Ovary (tissue), 9 donors: ENCODE data around the gene CLCN1. TPM values are rescaled to one million over a fixed set of nuclear protein-coding genes. Genes with fewer than 3 reads are reported as not detected.

Experiments used
- DNase-seq, 5 donors: peaks; one replicate each; pipeline ENCODE4 v3.0.0-alpha.2; 2019 to 2020
- H3K27ac ChIP-seq, 2 donors: fragments of 200-600 bp; one replicate each; pipeline versions ENCODE4 v1.5.1 to v1.8.0; 2019 to 2022
- H3K27me3 ChIP-seq: fragments of 200-600 bp; one replicate; pipeline ENCODE4 v1.8.0; 2022
- H3K36me3 ChIP-seq: fragments of 200-600 bp; sonication (generic); one replicate; pipeline ENCODE4 v1.5.1; 2019
- H3K4me1 ChIP-seq: one replicate; pipeline ENCODE4 v1.8.1; 2013; ENCODE audit warnings: mild to moderate bottlenecking, moderate library complexity; ENCODE audit not compliant: insufficient read depth
- H3K4me3 ChIP-seq: fragments of 200-600 bp; sonication (generic); one replicate; pipeline ENCODE4 v1.5.1; 2017
- H3K9me3 ChIP-seq, 2 donors: fragments of 200-600 bp in 1 of 2; sonication (generic) in 1 of 2; one replicate each; pipeline versions ENCODE4 v1.5.1 to v1.8.1; 2013 to 2019; ENCODE audit warnings: mild to moderate bottlenecking in 1 of 2, moderate library complexity in 1 of 2
- CTCF ChIP-seq, 3 donors: fragments of 450-650 bp in 2 of 3; fragments of 200-600 bp in 1 of 3; IDR thresholded peaks; one replicate each; pipeline versions ENCODE4 v1.5.1 to v1.8.0; 2016 to 2022; ENCODE audit warnings: antibody characterized with exemption in 3 of 3, mild to moderate bottlenecking in 1 of 3
- EP300 ChIP-seq: sonication (generic); formaldehyde crosslinking; IDR thresholded peaks from one replicate; pipeline ENCODE4 v1.6.1; 2017; ENCODE audit warnings: antibody characterized with exemption
- POLR2A ChIP-seq: fragments of 450-650 bp; IDR thresholded peaks from one replicate; pipeline ENCODE4 v1.6.1; 2017; ENCODE audit warnings: antibody characterized with exemption, mild to moderate bottlenecking, moderate library complexity
- WGBS, 3 donors: extraction: QIAGEN DNeasy Blood & Tissue Kit in 1 of 3; methylation state at CpG; one replicate each; pipeline versions ENCODE4 v1.1.5 to v1.1.7; 2013 to 2017; 5-methylcytosine and 5-hydroxymethylcytosine counted together
- intact Hi-C, 4 donors: fragments of 100-400 bp; cut with DNase I; formaldehyde crosslinking; loops; one replicate each; pipeline versions ENCODE4 v1.11.0 to v1.15.1; 2022 to 2023
- polyA plus RNA-seq, 2 donors: library from polyadenylated mRNA; stranded (reverse); fragments of 200-250 nt in 1 of 2; fragments of 350-450 nt in 1 of 2; fragmentation: Illumina TruSeq in 1 of 2; extraction: RNeasy Lipid Tissue Mini Kit (QIAGEN cat#74804) in 1 of 2; gene quantifications; one replicate each; pipeline ENCODE4 v1.2.3, GENCODE V29; 2013 to 2014
- total RNA-seq, 7 donors: library from RNA; depleted of rRNA in 2 of 7; stranded (reverse); fragments of >200 nt in 2 of 7; fragmentation: NEBNext Ultra II Directional in 3 of 7; extraction: Animal tissue kit (Norgen Biotek cat#: 25700) in 3 of 7; gene quantifications; one replicate each; pipeline versions ENCODE4 v1.1.0 to v1.2.4, GENCODE V29; 2016 to 2023
- donor health status: DM: no; HTN: no; CAD: no; lungs with moderate emphysema.
- donor health status: DM: no; HTN: no; CAD: no.
- donor health status: Bipolar disorder and iron deficiency.
- donor health status: DM: yes; HTN: yes; CAD: no.
- donor health status: DM: no; HTN: no; CAD: no.
- donor health status: DM: yes; HTN: yes; CAD: no.

Gene CLCN1
- total and polyA plus RNA-seq, 9 donors: 0.10 TPM; not detected in 8

GRCh38 chr7:143380260-143380645 lies 64.3 kb downstream of the CLCN1 start:
- peaks cover 17% of the 10 kb centered on the region for H3K4me1 ChIP-seq

GRCh38 chr7:143380646-143381426 lies 64.9 kb downstream of the CLCN1 start, which contains the start of gene ZYX:
Gene ZYX, plus strand, starts transcription at chr7:143381345. Its CDS starts 227 bp downstream, at chr7:143381572.
- H3K27ac ChIP-seq: peak within 1 kb of the TSS; percentile 96 to 98
- intact Hi-C loops: no loop called here
- H3K27me3 ChIP-seq: no peaks in the 10 kb centered on the region
- peak within 1 kb of the TSS; percentile 88 for H3K4me3 ChIP-seq
- H3K9me3 ChIP-seq: no peaks in the 10 kb centered on the region
- no peaks in the 10 kb centered on the region for H3K36me3 ChIP-seq
- 0 to 1% (median 1%) methylated on average over 28 to 72 of the region's 72 CpGs for WGBS, 3 donors
- TF ChIP-seq POLR2A (peak; percentile 87), CTCF (IDR thresholded peaks at IDR 0.05) (no peak)
- DNase-seq: peak; percentile 96 to 97 (median 96)
- peaks cover 20% of the 10 kb centered on the region for H3K4me1 ChIP-seq

More at GRCh38 chr7:143380260-143380645, 64.3 kb downstream of the CLCN1 start:
- peak; percentile 84 to 94 (median 91) for DNase-seq
- Histone ChIP-seq H3K27ac (peak overlapping the region; percentile 96 to 98), H3K4me3 (peak overlapping the region; percentile 88), H3K9me3 (no peaks in the 10 kb centered on the region), H3K36me3 (no peaks in the 10 kb centered on the region), H3K27me3 (no peaks in the 10 kb centered on the region)
- intact Hi-C loops: no loop called here
- TF ChIP-seq CTCF (IDR thresholded peaks at IDR 0.05): peak; percentile 80 to 89 (median 85)
- no peak for TF ChIP-seq EP300
- TF ChIP-seq POLR2A: peak; percentile 7
- 0 to 1% (median 1%) methylated on average over 35 of the region's 35 CpGs for WGBS, 3 donors

- Histone ChIP-seq H3K27ac (peak overlapping the region; percentile 96 to 98), H3K9me3 (no peaks in the 10 kb centered on the region), H3K27me3 (no peaks in the 10 kb centered on the region), H3K4me3 (peak overlapping the region; percentile 88), H3K36me3 (no peaks in the 10 kb centered on the region), H3K4me1 (peaks cover 26% of the 10 kb centered on the region)
- intact Hi-C loops: no loop called here
- TF ChIP-seq CTCF (IDR thresholded peaks at IDR 0.05) (no peak), POLR2A (no peak), EP300 (no peak)
- DNase-seq: peak; percentile 92 to 98 (median 94)
- 0 to 1% (median 0%) methylated on average over 46 to 63 of the region's 64 CpGs for WGBS, 3 donors
These were observed 65.7 kb downstream of the CLCN1 start for GRCh38 chr7:143381427-143382125.

GRCh38 chr7:143382126-143382790 lies 66.3 kb downstream of the CLCN1 start:
- WGBS, 3 donors: 4 to 6% (median 4%) methylated on average over 20 to 21 of the region's 21 CpGs
- intact Hi-C loops: no loop called here
- Histone ChIP-seq H3K4me1 (peaks cover 26% of the 10 kb centered on the region), H3K9me3 (no peaks in the 10 kb centered on the region), H3K27me3 (no peaks in the 10 kb centered on the region), H3K36me3 (no peaks in the 10 kb centered on the region), H3K27ac (peak overlapping the region; percentile 96 to 98), H3K4me3 (peak overlapping the region; percentile 88)
- no peak for DNase-seq
- TF ChIP-seq POLR2A: no peak
- no peak for TF ChIP-seq CTCF (IDR thresholded peaks at IDR 0.05)
- TF ChIP-seq EP300: no peak
